GM18498 (cell line): Measurements from ENCODE around the gene CYP1A1.

Experiments
- ATAC-seq: cut with Tn5 transposase; IDR thresholded peaks from one replicate; pipeline ENCODE4 v1.9.1; 2021; ENCODE audit warnings: mild to moderate bottlenecking, moderate library complexity; ENCODE audit not compliant: unreplicated experiment

Gene CYP1A1

GRCh38 chr15:74695597-74696397 is 29.5 kb downstream of the CYP1A1 start, which contains the start of gene EDC3:
TSS of gene EDC3 (minus strand) at chr15:74696024. CDS start at chr15:74675124, 20,900 bp downstream.
- ATAC-seq: peak; percentile 95

- ATAC-seq: no peak
These were observed 33.0 kb downstream of the CYP1A1 start for GRCh38 chr15:74692327-74692726.

GRCh38 chr15:74683758-74684157 is 41.6 kb downstream of the CYP1A1 start:
- ATAC-seq: no peak

- no peak for ATAC-seq
These were observed 42.4 kb downstream of the CYP1A1 start for GRCh38 chr15:74682954-74683353.

GRCh38 chr15:74680456-74680855 is 44.9 kb downstream of the CYP1A1 start:
- no peak for ATAC-seq

GRCh38 chr15:74676801-74677200 is 48.5 kb downstream of the CYP1A1 start:
- ATAC-seq: no peak

- ATAC-seq: no peak
These were observed 51.2 kb downstream of the CYP1A1 start for GRCh38 chr15:74674161-74674560.

GRCh38 chr15:74669627-74670026 is 55.7 kb downstream of the CYP1A1 start:
- ATAC-seq: no peak
